Measurements from ENCODE around the gene TSPAN18. TPM values are rescaled to one million over a fixed set of nuclear protein-coding genes. Genes with fewer than 3 reads are reported as not detected.

TSPAN18 gene
- total and polyA plus RNA-seq, 10 of the 15 experiments (the other 5 are each of a cell fraction or from before 2014, with no cell fraction given): 0.02 to 0.77 (median 0.13) TPM; not detected in 1

DNA sequence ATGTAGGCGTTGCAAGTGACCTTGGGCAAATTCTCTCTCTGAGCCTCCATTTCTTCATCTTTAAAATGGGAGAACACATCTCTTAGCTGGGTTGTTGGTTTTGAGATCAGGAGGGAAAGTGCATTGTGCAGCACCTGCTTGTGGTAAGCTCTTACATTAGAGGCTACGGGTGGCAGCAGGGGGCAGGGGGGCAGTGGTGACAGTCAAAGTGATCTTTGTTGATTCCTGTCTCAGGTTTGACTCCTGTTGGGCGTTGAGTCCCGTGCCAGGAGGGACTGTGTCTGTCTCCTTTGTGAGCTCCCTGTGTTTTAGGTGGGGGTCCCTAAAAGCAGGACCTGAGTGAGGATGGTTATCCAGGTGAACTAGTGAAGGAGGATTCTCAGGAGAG, 122.2 kb downstream of the TSPAN18 start:
- no peaks in the 10 kb centered on the region for H3K27me3 ChIP-seq (replicated peaks in 1 of 2; ENCODE audit: control insufficient read depth in 2 of 2, insufficient read depth in 2 of 2, low read length in 1 of 2)
- ChIA-PET RAD21 (ENCODE audit: unreplicated experiment) (no interaction called here), POLR2A (no interaction called here), CTCF (interaction anchor here (0.9 to 1.4 kb wide), 3 partner anchors 25 to 73 kb away, joined by 3 to 4 read pairs (median 3); no protein-coding TSS in a partner anchor), SMC1A (ENCODE audit: uncharacterized antibody, unreplicated experiment) (no interaction called here)
- H3K79me2 ChIP-seq (ENCODE audit: control insufficient read depth, insufficient read depth, low read length): no peaks in the 10 kb centered on the region
- H2AFZ ChIP-seq (ENCODE audit: control insufficient read depth, low read depth, low read length): no peak overlapping the region
- H3K9ac ChIP-seq (ENCODE audit: control insufficient read depth, insufficient read depth, low read length): no peak overlapping the region
- no peak for FAIRE-seq
- H3K4me3 ChIP-seq: no peak overlapping the region
- 2% methylated on average over 4 of the region's 4 CpGs for WGBS (ENCODE audit: insufficient coverage, insufficient replicate concordance, low lambda C conversion rate, missing lambda C conversion rate)
- DNase-seq (ENCODE audit: low read depth, low spot score): no peak
- no peak overlapping the region for H3K27ac ChIP-seq (ENCODE audit: control insufficient read depth, insufficient read depth)
- TF ChIP-seq MYB (IDR thresholded peaks at IDR 0.05; ENCODE audit: borderline replicate concordance, low read depth, low read length): no peak
- no peak for TF ChIP-seq NRF1 (conservative IDR thresholded peaks at IDR 0.05; ENCODE audit: low read depth, low read length)
- TF ChIP-seq, protein P1, sequence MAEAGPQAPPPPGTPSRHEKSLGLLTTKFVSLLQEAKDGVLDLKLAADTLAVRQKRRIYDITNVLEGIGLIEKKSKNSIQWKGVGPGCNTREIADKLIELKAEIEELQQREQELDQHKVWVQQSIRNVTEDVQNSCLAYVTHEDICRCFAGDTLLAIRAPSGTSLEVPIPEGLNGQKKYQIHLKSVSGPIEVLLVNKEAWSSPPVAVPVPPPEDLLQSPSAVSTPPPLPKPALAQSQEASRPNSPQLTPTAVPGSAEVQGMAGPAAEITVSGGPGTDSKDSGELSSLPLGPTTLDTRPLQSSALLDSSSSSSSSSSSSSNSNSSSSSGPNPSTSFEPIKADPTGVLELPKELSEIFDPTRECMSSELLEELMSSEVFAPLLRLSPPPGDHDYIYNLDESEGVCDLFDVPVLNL (IDR thresholded peaks at IDR 0.05; ENCODE audit: low read depth, low read length): no peak
- no peak for TF ChIP-seq CBFB (IDR thresholded peaks at IDR 0.05; ENCODE audit: low read depth)
- TF ChIP-seq FOXM1 (IDR thresholded peaks at IDR 0.05; ENCODE audit: low read depth, low read length): no peak
- TF ChIP-seq SMAD5 (IDR thresholded peaks at IDR 0.05; ENCODE audit: low read depth): no peak
- TF ChIP-seq BACH1 (IDR thresholded peaks at IDR 0.05; ENCODE audit: borderline replicate concordance): no peak
- TF ChIP-seq POLR2AphosphoS5 (IDR thresholded peaks at IDR 0.05; ENCODE audit: low read length): no peak
- TF ChIP-seq ATF7 (IDR thresholded peaks at IDR 0.05; ENCODE audit: low read depth): no peak
- TF ChIP-seq USF2 (IDR thresholded peaks at IDR 0.05; ENCODE audit: borderline replicate concordance, low read depth, low read length): no peak
- TF ChIP-seq TBL1XR1 (IDR thresholded peaks at IDR 0.05; ENCODE audit: low read depth, low read length): no peak
- no peak for TF ChIP-seq NR2C1 (IDR thresholded peaks at IDR 0.05)
- H3K9me3 ChIP-seq (replicated peaks; ENCODE audit: control insufficient read depth, insufficient read depth, low read length): peaks cover 4% of the 10 kb centered on the region; the same call in 1 of the 3 replicates
- no peaks in the 10 kb centered on the region; the same call in 1 of the 2 replicates for H4K20me1 ChIP-seq (ENCODE audit: control insufficient read depth, insufficient read depth)
- H3K4me2 ChIP-seq (ENCODE audit: control insufficient read depth, insufficient read depth): no peak overlapping the region
- H3K36me3 ChIP-seq (ENCODE audit: control insufficient read depth in 2 of 2, insufficient read depth in 2 of 2, low read length in 1 of 2): no peaks in the 10 kb centered on the region
- no TSS peak for BruUV-seq (replicated peaks)
- ATAC-seq: no peak
- H3K4me1 ChIP-seq (ENCODE audit: control insufficient read depth, insufficient read depth, low read length): no peaks in the 10 kb centered on the region
- in situ Hi-C loops (cut with MboI) (no loop called here), intact Hi-C loops (cut with micrococcal nuclease; ENCODE audit: unreplicated experiment) (no loop called here)
